ENCODE results near the gene LGI2. TPM values are rescaled to one million over a fixed set of nuclear protein-coding genes. Genes with fewer than 3 reads are reported as not detected.

Gene LGI2
- total and polyA plus RNA-seq, 9 of the 15 experiments (the other 6 are each of a cell fraction or from before 2014, with no cell fraction given) = 0.03 to 0.07 TPM; not detected in 7

DNA sequence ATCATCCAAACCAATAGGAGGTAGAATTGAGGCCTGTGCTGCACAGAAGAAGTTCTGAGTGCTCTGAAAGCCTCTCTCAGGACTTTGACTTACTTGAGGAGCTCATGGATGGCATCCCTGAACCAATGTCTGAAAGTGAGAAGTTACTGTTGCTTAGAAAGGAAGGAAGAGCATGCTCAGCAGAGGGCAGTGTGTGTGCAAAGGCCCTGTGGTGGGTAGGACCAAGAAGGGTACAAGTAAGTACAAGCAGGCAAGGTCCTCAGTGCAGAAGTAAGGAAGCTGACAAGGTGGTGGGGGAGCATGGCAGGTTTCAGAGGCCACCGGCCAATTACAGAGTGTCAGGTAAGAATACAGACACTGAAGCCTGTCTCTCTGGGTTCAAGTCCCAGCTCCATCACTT, 31.4 kb upstream of the LGI2 start:
- no peaks in the 10 kb centered on the region for H3K9me1 ChIP-seq (ENCODE audit: control insufficient read depth, insufficient read depth, low read length)
- intact Hi-C loops (cut with micrococcal nuclease) = no loop called here
- H3K4me1 ChIP-seq (replicated peaks in 1 of 2; ENCODE audit: control insufficient read depth in 2 of 2, insufficient read depth in 2 of 2, low read length in 2 of 2) = no peaks in the 10 kb centered on the region
- no peaks in the 10 kb centered on the region for H4K20me1 ChIP-seq (replicated peaks; ENCODE audit: control insufficient read depth, insufficient read depth, low read length)
- no peaks in the 10 kb centered on the region for H3K36me3 ChIP-seq (ENCODE audit: control insufficient read depth, insufficient read depth, low read length)
- 0% methylated on average over 1 of the region's 1 CpG for WGBS (ENCODE audit: insufficient coverage, low coverage, missing lambda C conversion rate)
- peaks cover under 1 to 5% of the 10 kb centered on the region in 2 experiments; a peak in 1 of 5 replicates for H3K27me3 ChIP-seq (ENCODE audit: control insufficient read depth in 2 of 2, insufficient read depth in 2 of 2, low read length in 2 of 2)
- no peak overlapping the region for H3K4me3 ChIP-seq
- DNase-seq (ENCODE audit: extremely low read depth in 1 of 4, low spot score in 3 of 4) (no peak), FAIRE-seq (no peak), ATAC-seq (no peak)
- TF ChIP-seq NCOA1 (IDR thresholded peaks at IDR 0.05; ENCODE audit: low read depth) (no peak), BCOR (IDR thresholded peaks at IDR 0.05) (peak; percentile 50; the same call in 1 of the 2 replicates), RBM25 (IDR thresholded peaks at IDR 0.05; ENCODE audit: low read depth, low read length, severe bottlenecking) (peak; percentile 75)
- no peaks in the 10 kb centered on the region for H3K79me2 ChIP-seq (ENCODE audit: control insufficient read depth, insufficient read depth, low read length)
- H3K9ac ChIP-seq (ENCODE audit: insufficient read depth in 1 of 2, low read depth in 2 of 2, low read length in 2 of 2) = no peak overlapping the region
- no peaks in the 10 kb centered on the region for H3K9me3 ChIP-seq (replicated peaks; ENCODE audit: control insufficient read depth, insufficient read depth, low read depth, low read length)
- ChIA-PET POLR2A (interaction anchor here (0.6 kb wide), 2 partner anchors 82 to 331 kb away, joined by 3 read pairs; no protein-coding TSS in a partner anchor), CTCF (ENCODE audit: low intra/inter-chr PET ratio) (no interaction called here)
- no peak overlapping the region for H3K27ac ChIP-seq (ENCODE audit: extremely low read depth, low read depth, low read length)
- in situ Hi-C loops (cut with MboI) = no loop called here
- H2AFZ ChIP-seq (ENCODE audit: low read depth, low read length) = no peak overlapping the region
- no peak overlapping the region for H3K4me2 ChIP-seq (ENCODE audit: insufficient read depth, low read length)
- no TSS peak for BruUV-seq (replicated peaks)

GRCh38 chr4:25061602-25062001, 30.9 kb upstream of the LGI2 start:
- CTCF ChIA-PET (ENCODE audit: low intra/inter-chr PET ratio) = no interaction called here
- H3K9me3 ChIP-seq (replicated peaks; ENCODE audit: control insufficient read depth, insufficient read depth, low read depth, low read length) = no peaks in the 10 kb centered on the region
- H3K4me2 ChIP-seq (ENCODE audit: insufficient read depth, low read length) = no peak overlapping the region
- no peak overlapping the region for H3K9ac ChIP-seq (ENCODE audit: insufficient read depth in 1 of 2, low read depth in 2 of 2, low read length in 2 of 2)
- no peak overlapping the region for H3K4me3 ChIP-seq
- H4K20me1 ChIP-seq (replicated peaks; ENCODE audit: control insufficient read depth, insufficient read depth, low read length) = no peaks in the 10 kb centered on the region
- BruUV-seq (replicated peaks) = no TSS peak
- no peaks in the 10 kb centered on the region for H3K36me3 ChIP-seq (ENCODE audit: control insufficient read depth, insufficient read depth, low read length)
- no peaks in the 10 kb centered on the region for H3K79me2 ChIP-seq (ENCODE audit: control insufficient read depth, insufficient read depth, low read length)
- POLR2A ChIA-PET = interaction anchor here (0.6 kb wide), 1 partner anchor 330 kb away, joined by 3 read pairs; no protein-coding TSS in a partner anchor
- ATAC-seq = no peak
- WGBS (ENCODE audit: insufficient coverage, low coverage, missing lambda C conversion rate) = 11% methylated on average over 4 of the region's 4 CpGs
- no peaks in the 10 kb centered on the region for H3K9me1 ChIP-seq (ENCODE audit: control insufficient read depth, insufficient read depth, low read length)
- no peak overlapping the region for H2AFZ ChIP-seq (ENCODE audit: low read depth, low read length)
- H3K4me1 ChIP-seq (replicated peaks in 1 of 2; ENCODE audit: control insufficient read depth in 2 of 2, insufficient read depth in 2 of 2, low read length in 2 of 2) = no peaks in the 10 kb centered on the region
- intact Hi-C loops (cut with micrococcal nuclease) (loop anchor here (1.0 kb wide), 1 partner anchor 81 kb away; no protein-coding TSS in a partner anchor), in situ Hi-C loops (cut with MboI) (no loop called here)
- H3K27ac ChIP-seq (ENCODE audit: extremely low read depth, low read depth, low read length) = no peak overlapping the region
- no peak for DNase-seq (ENCODE audit: extremely low read depth in 1 of 4, low spot score in 3 of 4)
- H3K27me3 ChIP-seq (ENCODE audit: control insufficient read depth in 2 of 2, insufficient read depth in 2 of 2, low read length in 2 of 2) = peaks cover 0 to 5% of the 10 kb centered on the region in 2 experiments; a peak in 1 of 5 replicates
- no peak for FAIRE-seq
- no peak for TF ChIP-seq MTA3 (IDR thresholded peaks at IDR 0.05; ENCODE audit: borderline replicate concordance)
- TF ChIP-seq SMARCE1 (IDR thresholded peaks at IDR 0.05) = no peak
- no peak for TF ChIP-seq HLTF (IDR thresholded peaks at IDR 0.05)
- no peak for TF ChIP-seq SOX6 (IDR thresholded peaks at IDR 0.05)
- no peak for TF ChIP-seq KAT8 (IDR thresholded peaks at IDR 0.05; ENCODE audit: low read depth)
- no peak for TF ChIP-seq ZNF696 (CRISPR knock-in tag; conservative IDR thresholded peaks at IDR 0.05)
- TF ChIP-seq ZNF778 (CRISPR knock-in tag; IDR thresholded peaks at IDR 0.05) = no peak
- no peak for TF ChIP-seq CBFA2T2 (conservative IDR thresholded peaks at IDR 0.05)
- no peak for TF ChIP-seq PTTG1 (tag; IDR thresholded peaks at IDR 0.05; ENCODE audit: low read depth)
- no peak for TF ChIP-seq TRIM25 (IDR thresholded peaks at IDR 0.05; ENCODE audit: borderline replicate concordance)
- TF ChIP-seq NEUROD1 (IDR thresholded peaks at IDR 0.05; ENCODE audit: borderline replicate concordance, low read depth, low read length, partially characterized antibody) = no peak
- TF ChIP-seq TBP (optimal IDR thresholded peaks at IDR 0.05; ENCODE audit: low read depth, low read length) = no peak
- TF ChIP-seq E2F1 (CRISPR knock-in tag; IDR thresholded peaks at IDR 0.05) = no peak
- TF ChIP-seq RAD51 (IDR thresholded peaks at IDR 0.05; ENCODE audit: borderline replicate concordance, low read depth) = no peak
